Measurements from ENCODE around the gene NCF2. TPM values are rescaled to one million over a fixed set of nuclear protein-coding genes. Genes with fewer than 3 reads are reported as not detected.

The NCF2 gene
- total RNA-seq, 3 donors from 2014 or later (not counting 1 experiment from before 2014, with no cell fraction given): 10.4 to 21.7 (median 14.8) TPM

- H3K4me3 ChIP-seq (ENCODE audit: low read length): no peak overlapping the region
- H3K9me3 ChIP-seq (ENCODE audit: control insufficient read depth, insufficient read depth, low read length): no peaks in the 10 kb centered on the region
- Mint-ChIP-seq H3K4me3 (no peak overlapping the region), H3K36me3 (no peaks in the 10 kb centered on the region), H3K27ac (no peak overlapping the region), H3K4me1 (peaks cover 0 to 4% of the 10 kb centered on the region in 2 donors), H3K9me3 (no peaks in the 10 kb centered on the region), H3K27me3 (ENCODE audit: low read depth in 2 of 2) (peaks cover 0 to 5% of the 10 kb centered on the region in 2 donors)
- H3K4me1 ChIP-seq (ENCODE audit: control insufficient read depth, insufficient read depth, low read length): peaks cover 14% of the 10 kb centered on the region
- no peak for TF ChIP-seq CTCF (IDR thresholded peaks at IDR 0.05)
- ATAC-seq (no peak), DNase-seq (no peak)
- H3K27me3 ChIP-seq (ENCODE audit: control insufficient read depth, insufficient read depth, low read length): no peaks in the 10 kb centered on the region
- intact Hi-C loops (cut with micrococcal nuclease): no loop called here
- H3K36me3 ChIP-seq (ENCODE audit: control insufficient read depth, insufficient read depth, low read length): peaks cover under 1% of the 10 kb centered on the region
- whole genome bisulfite sequencing (ENCODE audit: insufficient coverage): 50% methylated on average over 4 of the region's 4 CpGs
- no peak overlapping the region for H3K27ac ChIP-seq (ENCODE audit: low read length)
These were observed 25.0 kb downstream of the NCF2 start for GRCh38 chr1:183565261-183565660.

- ATAC-seq (no peak), DNase-seq (no peak)
- TF ChIP-seq CTCF (IDR thresholded peaks at IDR 0.05): no peak
These were observed 27.6 kb downstream of the NCF2 start for GRCh38 chr1:183562701-183563100.

GRCh38 chr1:183559061-183559460 lies 31.2 kb downstream of the NCF2 start:
- H3K27ac Mint-ChIP-seq: no peak overlapping the region

More at GRCh38 chr1:183562701-183563100, 27.6 kb downstream of the NCF2 start:
- H3K36me3 Mint-ChIP-seq: no peaks in the 10 kb centered on the region
- Histone ChIP-seq H3K36me3 (ENCODE audit: control insufficient read depth, insufficient read depth, low read length) (peaks cover 6% of the 10 kb centered on the region), H3K27me3 (ENCODE audit: control insufficient read depth, insufficient read depth, low read length) (no peaks in the 10 kb centered on the region), H3K4me3 (ENCODE audit: low read length) (no peak overlapping the region), H3K4me1 (ENCODE audit: control insufficient read depth, insufficient read depth, low read length) (peaks cover 8% of the 10 kb centered on the region), H3K9me3 (ENCODE audit: control insufficient read depth, insufficient read depth, low read length) (no peaks in the 10 kb centered on the region), H3K27ac (ENCODE audit: low read length) (no peak overlapping the region)
- H3K4me1 Mint-ChIP-seq: peaks cover 0 to 4% of the 10 kb centered on the region in 2 donors
- H3K9me3 Mint-ChIP-seq: no peaks in the 10 kb centered on the region
- intact Hi-C loops (cut with micrococcal nuclease): no loop called here
- H3K27ac Mint-ChIP-seq: no peak overlapping the region
- H3K4me3 Mint-ChIP-seq: no peak overlapping the region
- 69% methylated on average over 2 of the region's 2 CpGs for WGBS (ENCODE audit: insufficient coverage)
- no peaks in the 10 kb centered on the region for H3K27me3 Mint-ChIP-seq (ENCODE audit: low read depth in 2 of 2)

More at GRCh38 chr1:183559061-183559460, 31.2 kb downstream of the NCF2 start:
- Mint-ChIP-seq H3K9me3 (no peaks in the 10 kb centered on the region), H3K36me3 (no peaks in the 10 kb centered on the region), H3K4me3 (no peak overlapping the region), H3K27me3 (ENCODE audit: low read depth in 2 of 2) (no peaks in the 10 kb centered on the region), H3K4me1 (no peaks in the 10 kb centered on the region)
- no peak for ATAC-seq
- DNase-seq: no peak
- H3K36me3 ChIP-seq (ENCODE audit: control insufficient read depth, insufficient read depth, low read length): peaks cover 18% of the 10 kb centered on the region
- H3K27ac ChIP-seq (ENCODE audit: low read length): no peak overlapping the region
- intact Hi-C loops (cut with micrococcal nuclease): no loop called here
- no peaks in the 10 kb centered on the region for H3K9me3 ChIP-seq (ENCODE audit: control insufficient read depth, insufficient read depth, low read length)
- no peaks in the 10 kb centered on the region for H3K4me1 ChIP-seq (ENCODE audit: control insufficient read depth, insufficient read depth, low read length)
- no peaks in the 10 kb centered on the region for H3K27me3 ChIP-seq (ENCODE audit: control insufficient read depth, insufficient read depth, low read length)
- H3K4me3 ChIP-seq (ENCODE audit: low read length): no peak overlapping the region
- no peak for TF ChIP-seq CTCF (IDR thresholded peaks at IDR 0.05)
